ENCODE results near the gene KCNT1. TPM values are rescaled to one million over a fixed set of nuclear protein-coding genes. Genes with fewer than 3 reads are reported as not detected.

The KCNT1 gene
- polyA plus RNA-seq, 1 experiment: not detected

DNA sequence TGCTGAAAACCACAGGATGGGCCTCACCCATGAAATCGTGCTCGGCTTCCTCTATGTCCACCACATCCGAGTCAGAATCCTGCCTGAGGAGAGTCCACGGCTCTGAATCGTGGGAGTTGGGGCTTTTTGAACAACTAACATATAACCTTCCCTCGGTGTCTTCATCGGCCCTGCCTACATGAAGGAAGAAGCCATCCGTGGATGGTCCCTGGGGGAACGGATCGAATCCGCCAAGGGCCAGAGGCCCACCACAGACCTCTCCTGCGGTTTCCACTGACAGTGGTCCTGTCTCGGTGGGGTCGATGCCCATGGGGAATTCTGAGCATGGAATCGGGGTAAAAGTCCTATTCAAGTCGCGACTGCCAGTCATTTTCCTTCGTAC lies 120.4 kb downstream of the KCNT1 start:
- H3K27me3 ChIP-seq (ENCODE audit: control insufficient read depth, insufficient read depth, low read length): no peaks in the 10 kb centered on the region
- TF ChIP-seq, protein P1, sequence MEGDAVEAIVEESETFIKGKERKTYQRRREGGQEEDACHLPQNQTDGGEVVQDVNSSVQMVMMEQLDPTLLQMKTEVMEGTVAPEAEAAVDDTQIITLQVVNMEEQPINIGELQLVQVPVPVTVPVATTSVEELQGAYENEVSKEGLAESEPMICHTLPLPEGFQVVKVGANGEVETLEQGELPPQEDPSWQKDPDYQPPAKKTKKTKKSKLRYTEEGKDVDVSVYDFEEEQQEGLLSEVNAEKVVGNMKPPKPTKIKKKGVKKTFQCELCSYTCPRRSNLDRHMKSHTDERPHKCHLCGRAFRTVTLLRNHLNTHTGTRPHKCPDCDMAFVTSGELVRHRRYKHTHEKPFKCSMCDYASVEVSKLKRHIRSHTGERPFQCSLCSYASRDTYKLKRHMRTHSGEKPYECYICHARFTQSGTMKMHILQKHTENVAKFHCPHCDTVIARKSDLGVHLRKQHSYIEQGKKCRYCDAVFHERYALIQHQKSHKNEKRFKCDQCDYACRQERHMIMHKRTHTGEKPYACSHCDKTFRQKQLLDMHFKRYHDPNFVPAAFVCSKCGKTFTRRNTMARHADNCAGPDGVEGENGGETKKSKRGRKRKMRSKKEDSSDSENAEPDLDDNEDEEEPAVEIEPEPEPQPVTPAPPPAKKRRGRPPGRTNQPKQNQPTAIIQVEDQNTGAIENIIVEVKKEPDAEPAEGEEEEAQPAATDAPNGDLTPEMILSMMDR (IDR thresholded peaks at IDR 0.05; ENCODE audit: low read depth, low read length): no peak
- no peak overlapping the region for H3K27ac ChIP-seq (ENCODE audit: low read depth, low read length)
- no peak overlapping the region for H3K4me3 ChIP-seq (ENCODE audit: low read depth, low read length)
- ChIA-PET POLR2A (no interaction called here), CTCF (no interaction called here)
- no peak for DNase-seq (ENCODE audit: low read depth, low spot score)
- H3K9me3 ChIP-seq (ENCODE audit: control insufficient read depth, insufficient read depth, low read length): peaks cover 5% of the 10 kb centered on the region; the same call in 1 of the 2 replicates

DNA sequence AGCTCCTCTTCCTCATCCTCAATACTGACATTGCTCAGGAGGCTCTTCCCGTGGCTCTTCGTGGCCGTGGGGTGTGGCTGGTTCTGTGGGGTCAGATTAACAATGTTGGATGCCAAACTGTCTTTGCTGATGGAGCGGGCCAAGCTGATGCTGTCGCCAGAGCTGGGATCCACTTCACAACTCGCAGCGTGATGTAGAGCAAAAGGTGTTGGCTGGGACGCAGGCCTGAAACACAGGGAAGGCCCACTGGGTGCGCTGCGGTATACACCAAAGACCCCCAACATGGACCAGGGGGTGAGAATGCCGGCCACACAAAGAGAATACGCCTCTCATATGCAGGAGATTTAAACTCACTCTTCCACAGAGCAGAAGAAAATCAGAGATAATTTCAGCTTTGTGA lies 121.1 kb downstream of the KCNT1 start:
- no peak for DNase-seq (ENCODE audit: low read depth, low spot score)
- Histone ChIP-seq H3K4me3 (ENCODE audit: low read depth, low read length) (no peak overlapping the region), H3K9me3 (ENCODE audit: control insufficient read depth, insufficient read depth, low read length) (peaks cover 9% of the 10 kb centered on the region), H3K27me3 (ENCODE audit: control insufficient read depth, insufficient read depth, low read length) (no peaks in the 10 kb centered on the region), H3K27ac (ENCODE audit: low read depth, low read length) (no peak overlapping the region)
- ChIA-PET CTCF (no interaction called here), POLR2A (no interaction called here)
- TF ChIP-seq, protein P1 (IDR thresholded peaks at IDR 0.05; ENCODE audit: low read depth, low read length): no peak

DNA sequence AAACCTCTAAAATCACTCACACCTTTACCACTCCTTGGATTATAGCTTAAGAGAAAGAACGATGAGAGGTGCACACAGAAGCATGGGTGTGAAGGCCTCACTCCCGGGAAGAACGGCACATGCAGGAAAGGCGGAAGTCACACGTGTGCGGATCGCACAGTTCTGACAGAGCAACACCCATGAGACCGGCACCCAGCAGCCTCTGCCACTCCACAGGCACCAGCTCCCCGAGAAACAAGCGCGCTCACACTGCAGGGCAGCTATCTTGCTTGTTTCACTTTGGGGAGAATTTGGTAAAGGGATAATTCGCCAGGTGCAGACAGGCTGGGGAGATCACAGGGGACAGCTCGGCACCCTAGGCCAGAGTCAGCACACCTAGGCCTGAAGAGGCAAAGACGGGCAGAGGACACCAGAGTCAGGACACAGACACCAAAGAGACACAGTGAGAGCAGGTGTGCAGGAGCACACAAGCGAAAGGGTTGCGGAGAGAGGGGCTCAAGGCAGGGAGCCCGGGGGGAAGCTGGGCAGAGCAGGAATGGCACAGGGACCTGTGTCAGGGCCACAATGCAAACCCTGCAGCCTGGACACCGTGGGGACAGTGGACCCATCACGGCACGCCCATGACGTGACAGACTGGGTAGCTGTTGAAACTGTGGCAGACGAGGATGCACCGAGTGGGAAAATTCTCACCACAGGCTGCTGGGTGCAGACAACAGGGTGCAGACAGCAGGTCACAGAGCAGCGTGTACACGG lies 123.6 kb downstream of the KCNT1 start:
- H3K4me3 ChIP-seq (ENCODE audit: low read depth, low read length): no peak overlapping the region
- TF ChIP-seq, protein P1 (IDR thresholded peaks at IDR 0.05; ENCODE audit: low read depth, low read length): no peak
- CTCF ChIA-PET: interaction anchor here (1.4 kb wide), 1 partner anchor 28 kb away, joined by 3 read pairs; no protein-coding TSS in a partner anchor
- H3K9me3 ChIP-seq (ENCODE audit: control insufficient read depth, insufficient read depth, low read length): peaks cover 17% of the 10 kb centered on the region
- no peaks in the 10 kb centered on the region for H3K27me3 ChIP-seq (ENCODE audit: control insufficient read depth, insufficient read depth, low read length)
- DNase-seq (ENCODE audit: low read depth, low spot score): no peak
- H3K27ac ChIP-seq (ENCODE audit: low read depth, low read length): no peak overlapping the region
- POLR2A ChIA-PET: no interaction called here

DNA sequence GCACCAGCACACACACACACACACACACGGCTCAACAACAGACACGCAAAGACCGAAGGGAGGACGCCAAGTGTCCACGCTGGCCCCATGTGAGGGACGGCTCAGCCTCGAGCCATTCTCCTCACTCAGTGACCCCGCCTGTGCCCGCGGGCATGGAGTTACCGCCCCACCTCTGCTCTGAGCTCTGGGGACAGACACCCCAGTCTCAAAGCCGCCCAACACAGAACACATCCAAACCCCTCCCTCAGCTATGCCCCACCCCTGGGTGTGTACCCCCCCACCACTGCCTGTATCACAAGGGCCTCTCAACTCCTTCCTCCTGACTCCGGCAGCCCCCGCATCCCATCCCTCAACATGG lies 124.2 kb downstream of the KCNT1 start:
- no peak overlapping the region for H3K27ac ChIP-seq (ENCODE audit: low read depth, low read length)
- TF ChIP-seq, protein P1 (IDR thresholded peaks at IDR 0.05; ENCODE audit: low read depth, low read length): no peak
- DNase-seq (ENCODE audit: low read depth, low spot score): no peak
- no peak overlapping the region for H3K4me3 ChIP-seq (ENCODE audit: low read depth, low read length)
- ChIA-PET CTCF (interaction anchor here (1.4 kb wide), 1 partner anchor 28 kb away, joined by 3 read pairs; no protein-coding TSS in a partner anchor), POLR2A (no interaction called here)
- H3K27me3 ChIP-seq (ENCODE audit: control insufficient read depth, insufficient read depth, low read length): no peaks in the 10 kb centered on the region
- H3K9me3 ChIP-seq (ENCODE audit: control insufficient read depth, insufficient read depth, low read length): peaks cover 17% of the 10 kb centered on the region

DNA sequence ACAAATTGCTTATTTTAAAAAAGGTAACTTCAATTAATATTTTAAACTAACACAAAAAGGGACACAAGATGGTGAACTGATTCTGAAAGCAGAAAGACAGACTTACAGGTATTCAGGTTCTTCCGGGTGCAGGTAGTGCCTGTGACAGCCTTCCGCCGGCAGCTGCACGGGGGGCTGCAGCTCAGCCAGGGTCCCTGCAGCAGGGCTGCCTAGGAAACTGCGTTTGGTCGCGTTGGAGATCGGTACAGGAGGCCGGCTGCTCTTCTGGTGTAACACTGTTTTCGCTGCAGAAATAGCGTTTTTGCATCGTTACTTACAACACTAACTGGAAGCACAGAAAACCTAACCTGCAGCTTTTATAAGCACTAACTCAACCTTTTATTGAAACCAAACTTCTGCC lies 125.3 kb downstream of the KCNT1 start:
- H3K27me3 ChIP-seq (ENCODE audit: control insufficient read depth, insufficient read depth, low read length): no peaks in the 10 kb centered on the region
- no peak for DNase-seq (ENCODE audit: low read depth, low spot score)

More for the DNA sequence above, 125.3 kb downstream of the KCNT1 start:
- H3K9me3 ChIP-seq (ENCODE audit: control insufficient read depth, insufficient read depth, low read length): peaks cover 17% of the 10 kb centered on the region
- ChIA-PET POLR2A (no interaction called here), CTCF (no interaction called here)
- TF ChIP-seq, protein P1 (IDR thresholded peaks at IDR 0.05; ENCODE audit: low read depth, low read length): no peak
- no peak overlapping the region for H3K4me3 ChIP-seq (ENCODE audit: low read depth, low read length)
- no peak overlapping the region for H3K27ac ChIP-seq (ENCODE audit: low read depth, low read length)

Measured in AG04450 (cell line).